ENCODE results near the gene GALR1. TPM values are rescaled to one million over a fixed set of nuclear protein-coding genes. Genes with fewer than 3 reads are reported as not detected.

The GALR1 gene
- total RNA-seq (1 to 10 TPM in 3 of 9 donors, under 1 TPM in 2, not detected in 4; 0.11 to 3.5 (median 1.1) TPM), polyA plus RNA-seq (1 to 10 TPM in 1 of 3 donors, under 1 TPM in 2; 0.27 to 1.2 (median 0.64) TPM)
- long read RNA-seq, donor 1 = 0 reads
- long read RNA-seq, donor 2 = 0 reads
- long read RNA-seq, donor 3 = 0 reads
- long read RNA-seq, donor 4 = 0 reads
- long read RNA-seq, donor 5 = 0 reads
- long read RNA-seq, donor 6, partial matches to known transcripts = 0 of 1 reads
- long read RNA-seq, donor 6, other reads (novel, unspliced or antisense) = 1 of 1 reads
- long read RNA-seq, donor 7 = 0 reads
- long read RNA-seq, donor 8, full-length matches to known transcripts = 1 of 1 reads
- long read RNA-seq, donor 8, partial matches to known transcripts = 0 of 1 reads
- long read RNA-seq, donor 8, other reads (novel, unspliced or antisense) = 0 of 1 reads
- long read RNA-seq, donor 9 = 0 reads
- long read RNA-seq, donor 10 = 0 reads

- Histone ChIP-seq H3K9me3 (replicated peaks in 1 of 3) (no peaks in the 10 kb centered on the region), H3K27me3 (peaks cover 31% of the 10 kb centered on the region), H3K27ac (peak within 1 kb of the TSS in 1 of 5 donors; percentile 38), H3K36me3 (replicated peaks in 1 of 2) (no peaks in the 10 kb centered on the region), H3K4me3 (peak within 1 kb of the TSS in 1 of 4 donors; percentile 41), H3K4me1 (replicated peaks in 1 of 2) (no peaks in the 10 kb centered on the region)
- no peak for DNase-seq
- intact Hi-C loops (cut with DNase I) = no loop called here
- TF ChIP-seq POLR2A (IDR thresholded peaks at IDR 0.05) = no peak
- TF ChIP-seq, protein P1, sequence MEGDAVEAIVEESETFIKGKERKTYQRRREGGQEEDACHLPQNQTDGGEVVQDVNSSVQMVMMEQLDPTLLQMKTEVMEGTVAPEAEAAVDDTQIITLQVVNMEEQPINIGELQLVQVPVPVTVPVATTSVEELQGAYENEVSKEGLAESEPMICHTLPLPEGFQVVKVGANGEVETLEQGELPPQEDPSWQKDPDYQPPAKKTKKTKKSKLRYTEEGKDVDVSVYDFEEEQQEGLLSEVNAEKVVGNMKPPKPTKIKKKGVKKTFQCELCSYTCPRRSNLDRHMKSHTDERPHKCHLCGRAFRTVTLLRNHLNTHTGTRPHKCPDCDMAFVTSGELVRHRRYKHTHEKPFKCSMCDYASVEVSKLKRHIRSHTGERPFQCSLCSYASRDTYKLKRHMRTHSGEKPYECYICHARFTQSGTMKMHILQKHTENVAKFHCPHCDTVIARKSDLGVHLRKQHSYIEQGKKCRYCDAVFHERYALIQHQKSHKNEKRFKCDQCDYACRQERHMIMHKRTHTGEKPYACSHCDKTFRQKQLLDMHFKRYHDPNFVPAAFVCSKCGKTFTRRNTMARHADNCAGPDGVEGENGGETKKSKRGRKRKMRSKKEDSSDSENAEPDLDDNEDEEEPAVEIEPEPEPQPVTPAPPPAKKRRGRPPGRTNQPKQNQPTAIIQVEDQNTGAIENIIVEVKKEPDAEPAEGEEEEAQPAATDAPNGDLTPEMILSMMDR (IDR thresholded peaks at IDR 0.05) = no peak
- WGBS, 4 donors = 1 to 3% (median 2%) methylated on average over 14 to 98 of the region's 98 CpGs
Observed at GRCh38 chr18:77249569-77250500, at the start of gene GALR1. GALR1 (plus strand) TSS chr18:77249848; CDS start chr18:77250549, 701 bp downstream.

DNA sequence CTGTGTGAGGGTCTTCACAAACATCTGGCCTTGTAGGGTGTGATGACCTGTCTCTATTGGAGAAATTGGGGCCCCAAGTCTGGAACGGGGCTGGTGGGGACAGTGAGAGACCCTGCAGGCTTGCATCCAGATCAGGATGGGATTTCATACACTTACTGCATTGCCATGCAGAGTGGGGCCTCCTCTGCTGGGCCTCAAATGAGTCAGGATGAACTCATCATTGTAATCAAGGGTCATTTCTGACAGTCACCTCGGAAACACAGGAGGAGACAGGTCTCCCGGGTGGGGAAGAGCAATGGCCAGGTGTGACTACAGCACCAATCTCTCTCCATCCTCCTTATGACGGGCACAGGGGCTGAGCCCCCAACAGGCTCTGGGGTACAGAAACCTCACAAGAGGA lies 48.1 kb upstream of the GALR1 start:
- TF ChIP-seq POLR2A (IDR thresholded peaks at IDR 0.05) = no peak
- TF ChIP-seq, protein P1 (IDR thresholded peaks at IDR 0.05) = no peak
- no peaks in the 10 kb centered on the region for H3K9me3 ChIP-seq (replicated peaks in 1 of 3)
- 80 to 100% (median 81%) methylated on average over 2 to 4 of the region's 4 CpGs for WGBS, 4 donors
- no peak overlapping the region for H3K4me3 ChIP-seq
- H3K27me3 ChIP-seq = no peaks in the 10 kb centered on the region
- no peak for DNase-seq
- intact Hi-C loops (cut with DNase I) = loop anchor here in 1 of 2 donors (10.0 kb wide), 1 partner anchor 197 kb away; no protein-coding TSS in a partner anchor
- no peak overlapping the region for H3K27ac ChIP-seq
- H3K36me3 ChIP-seq (replicated peaks in 1 of 2) = no peaks in the 10 kb centered on the region
- peaks cover 0 to 10% of the 10 kb centered on the region in 2 donors for H3K4me1 ChIP-seq (replicated peaks in 1 of 2)

DNA sequence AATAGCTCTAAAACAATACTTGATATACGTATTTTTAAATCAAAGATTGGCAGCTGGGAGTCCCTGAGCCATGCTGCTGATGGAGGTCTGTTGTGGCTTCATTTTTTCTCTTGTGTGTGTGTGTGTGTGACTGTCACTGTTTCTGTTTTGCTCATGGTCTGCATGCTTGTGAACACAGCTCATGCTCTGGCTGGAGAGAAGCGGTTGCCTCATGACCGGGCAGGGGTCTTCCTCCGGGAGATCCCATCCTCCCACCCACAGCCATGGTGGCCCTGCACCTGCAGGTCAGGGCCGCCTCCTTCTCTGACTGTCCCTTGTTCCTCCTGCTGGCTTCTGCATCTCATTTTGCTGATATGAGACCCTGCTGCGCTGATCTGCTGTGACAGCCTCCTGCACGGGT lies 47.3 kb upstream of the GALR1 start:
- H3K4me1 ChIP-seq (replicated peaks in 1 of 2) = peaks cover 0 to 15% of the 10 kb centered on the region in 2 donors
- DNase-seq = no peak
- no peaks in the 10 kb centered on the region for H3K9me3 ChIP-seq (replicated peaks in 1 of 3)
- 79 to 96% (median 85%) methylated on average over 3 to 7 of the region's 7 CpGs for WGBS, 4 donors
- H3K4me3 ChIP-seq = no peak overlapping the region
- no peaks in the 10 kb centered on the region for H3K36me3 ChIP-seq (replicated peaks in 1 of 2)
- TF ChIP-seq, protein P1 (IDR thresholded peaks at IDR 0.05) = no peak
- no peak for TF ChIP-seq POLR2A (IDR thresholded peaks at IDR 0.05)
- H3K27me3 ChIP-seq = no peaks in the 10 kb centered on the region
- no peak overlapping the region for H3K27ac ChIP-seq
- intact Hi-C loops (cut with DNase I) = loop anchor here in 1 of 2 donors (10.0 kb wide), 1 partner anchor 198 kb away; no protein-coding TSS in a partner anchor

DNA sequence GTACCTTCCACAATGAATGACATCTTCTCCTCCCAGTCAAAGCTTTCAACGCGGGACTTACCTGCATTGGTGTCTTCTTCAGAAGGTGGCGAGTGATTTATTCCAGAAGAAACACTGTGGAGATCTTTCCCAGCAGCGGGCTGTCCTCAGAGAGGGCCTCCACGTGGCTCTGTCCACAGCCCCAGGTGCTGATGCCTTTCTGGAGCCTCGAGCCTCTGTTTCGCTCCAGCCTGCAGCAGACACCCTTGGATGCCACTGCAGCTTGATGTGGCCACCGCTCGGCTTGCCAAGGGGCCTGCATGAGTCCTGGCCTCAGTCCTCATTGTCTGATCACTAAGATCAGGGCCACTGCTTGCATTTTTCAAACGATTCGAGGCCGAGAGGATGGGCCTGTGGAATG lies 46.6 kb upstream of the GALR1 start:
- no peaks in the 10 kb centered on the region for H3K36me3 ChIP-seq (replicated peaks in 1 of 2)
- no peak overlapping the region for H3K4me3 ChIP-seq
- DNase-seq = no peak
- no peak overlapping the region for H3K27ac ChIP-seq
- H3K9me3 ChIP-seq (replicated peaks in 1 of 3) = no peaks in the 10 kb centered on the region
- peaks cover 5 to 23% of the 10 kb centered on the region in 2 donors for H3K4me1 ChIP-seq (replicated peaks in 1 of 2)
- 69 to 74% (median 71%) methylated on average over 4 to 12 of the region's 12 CpGs for WGBS, 4 donors
- TF ChIP-seq POLR2A (IDR thresholded peaks at IDR 0.05) = no peak
- TF ChIP-seq, protein P1 (IDR thresholded peaks at IDR 0.05) = no peak
- no peaks in the 10 kb centered on the region for H3K27me3 ChIP-seq
- intact Hi-C loops (cut with DNase I) = loop anchor here in 1 of 2 donors (10.0 kb wide), 1 partner anchor 198 kb away; no protein-coding TSS in a partner anchor
